NCI-H128 (cell line): Measurements from ENCODE around the gene PLAA.
"Not testable (repeated sequence)": the region's sequence is repeated elsewhere in the genome, so short reads cannot be mapped to it uniquely, and the experiment has no call there.

Experiments
- DNase-seq: peaks from one replicate; lab custom pipeline; 2025; ENCODE audit not compliant: unreplicated experiment; lab: John Stamatoyannopoulos, UW

The PLAA gene

DNA sequence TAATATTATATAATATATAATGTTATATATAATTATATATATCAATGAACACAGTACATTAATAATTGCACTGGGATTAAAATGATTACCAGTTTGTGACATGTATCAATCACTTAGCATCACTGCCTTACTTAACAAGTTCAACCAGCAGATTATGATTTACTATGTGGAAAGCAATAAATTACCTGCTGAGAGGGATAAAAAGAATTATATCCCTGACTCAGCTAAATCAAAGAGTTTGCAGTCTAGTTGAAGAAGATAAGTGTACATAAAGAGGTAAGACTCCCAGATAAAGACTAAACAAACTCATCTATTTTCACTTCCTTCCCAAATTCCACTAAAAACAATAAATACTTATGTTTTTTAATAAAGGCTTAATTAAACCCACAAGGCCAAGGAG lies 11.2 kb downstream of the PLAA start:
- DNase-seq = no peak

DNA sequence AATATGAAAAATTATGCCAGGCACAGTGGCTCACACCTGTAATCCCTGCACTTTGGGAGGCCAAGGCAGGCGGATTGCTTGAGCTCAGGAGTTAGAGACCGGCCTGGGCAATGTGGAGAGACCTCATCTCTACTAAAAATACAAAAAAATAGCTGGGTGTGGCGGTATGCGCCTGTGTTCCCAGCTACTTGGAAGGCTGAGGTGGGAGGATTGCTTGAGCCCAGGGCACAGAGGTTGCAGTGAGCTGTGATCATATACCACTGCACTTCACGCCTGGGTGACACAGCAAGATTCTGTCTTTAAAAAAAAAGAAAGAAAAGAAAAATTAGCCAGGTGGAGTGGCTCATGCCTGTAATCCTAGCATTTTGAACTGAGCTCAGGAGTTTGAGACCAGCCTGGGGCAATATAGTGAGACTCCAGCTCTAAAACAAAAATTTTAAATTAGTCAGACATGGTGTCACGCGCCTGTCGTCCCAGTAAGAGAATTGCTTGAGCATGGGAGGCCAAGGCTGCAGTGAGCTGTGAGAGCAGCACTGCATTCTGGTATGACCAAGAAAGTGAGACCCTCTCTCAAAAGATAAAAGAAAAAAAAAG lies 18.0 kb downstream of the PLAA start:
- no peak for DNase-seq

DNA sequence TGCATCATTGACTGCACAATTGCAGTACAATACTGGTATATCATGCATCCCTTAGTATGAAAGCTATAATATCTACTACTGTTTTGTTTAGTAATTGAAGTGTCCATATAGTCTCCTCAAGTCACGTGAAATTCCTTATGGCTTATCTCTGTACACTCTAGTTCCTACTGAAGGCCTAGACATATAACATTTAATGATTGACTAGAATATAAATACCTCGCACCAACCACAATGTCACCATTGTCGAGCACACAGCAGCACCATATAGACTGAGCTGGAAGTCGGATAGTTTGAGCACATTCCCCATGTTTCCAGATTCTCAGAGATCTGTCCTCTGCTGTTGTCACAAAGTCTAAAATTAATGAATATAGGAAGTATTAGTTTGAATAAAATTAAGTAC lies 21.4 kb downstream of the PLAA start:
- no peak for DNase-seq

DNA sequence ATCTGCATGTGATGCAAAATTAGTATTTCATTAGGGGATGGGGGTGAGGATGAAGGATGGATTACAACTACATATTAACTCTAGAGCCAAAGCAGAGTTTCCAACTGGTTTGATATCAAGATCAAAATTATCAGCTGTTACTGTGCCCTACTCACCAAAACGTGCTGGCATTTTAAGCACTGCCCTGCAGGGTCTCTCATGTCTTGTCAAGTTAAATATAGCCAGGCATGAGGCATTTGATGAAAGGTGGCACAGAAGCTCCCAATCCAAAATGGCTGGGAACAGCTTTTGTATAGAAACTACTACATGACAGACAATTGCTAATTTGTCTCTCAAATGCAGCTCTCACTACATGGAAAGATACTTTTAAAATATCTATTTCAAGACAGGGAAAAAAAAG lies 27.3 kb downstream of the PLAA start:
- no peak for DNase-seq

DNA sequence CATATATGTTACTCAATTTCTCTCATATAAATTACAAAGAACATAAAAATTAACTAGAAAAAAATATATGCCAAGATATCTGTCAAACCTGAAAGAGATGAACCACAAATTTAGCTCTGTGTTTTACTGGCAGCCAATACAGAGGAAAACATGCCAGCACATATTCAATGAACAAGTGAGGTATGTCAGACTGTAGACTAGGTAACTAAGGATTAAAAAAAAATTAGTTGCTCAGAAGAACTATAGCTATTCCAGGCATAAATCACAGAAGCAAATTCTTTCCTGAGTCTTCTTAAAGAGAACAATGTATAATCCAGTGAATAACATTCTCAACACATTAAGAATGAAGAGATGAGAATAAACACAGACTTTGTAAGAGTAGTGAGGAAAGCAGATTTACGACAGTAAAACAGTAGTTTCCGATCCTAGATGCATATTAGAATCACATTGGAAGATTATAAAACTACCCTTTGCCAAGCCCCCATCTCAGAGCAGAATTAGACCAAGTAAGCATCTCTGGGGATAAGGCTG lies 33.8 kb downstream of the PLAA start:
- DNase-seq = no peak

DNA sequence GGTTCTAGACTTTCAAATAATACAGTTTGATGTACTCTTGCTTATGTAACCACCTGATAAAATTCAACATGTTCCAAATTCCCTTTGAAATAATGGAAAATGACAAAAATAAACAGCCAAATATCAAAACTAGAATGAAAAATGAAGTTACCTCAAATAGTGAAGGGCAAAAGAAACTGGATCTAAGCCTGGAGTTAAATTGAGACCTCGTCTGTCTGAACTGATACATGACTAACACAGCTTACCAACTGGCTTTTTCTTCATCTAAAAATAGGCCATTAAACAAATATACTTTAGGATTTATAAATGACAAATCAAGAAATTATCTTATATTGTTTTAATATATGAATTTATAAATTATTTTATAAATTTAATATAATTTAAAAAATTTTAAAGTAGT lies 42.4 kb downstream of the PLAA start:
- DNase-seq = no peak

DNA sequence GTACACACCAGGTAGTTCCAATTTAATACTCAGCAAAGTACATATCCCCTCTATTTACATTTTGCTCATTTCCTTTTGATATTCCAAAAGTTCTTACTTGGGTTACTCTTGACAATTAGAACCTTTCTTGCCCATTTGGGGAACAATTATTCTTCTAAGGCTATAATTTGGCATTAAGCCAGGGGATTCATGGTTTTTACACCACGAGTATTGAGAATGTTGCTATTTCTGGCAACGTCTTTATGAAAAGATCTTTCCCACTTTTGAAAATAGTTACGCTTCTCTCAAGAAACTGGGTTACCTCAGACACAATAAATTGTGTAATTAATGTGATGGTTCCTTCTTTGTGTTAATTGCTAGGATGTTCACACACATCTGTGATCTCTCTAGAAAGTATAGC lies 43.0 kb downstream of the PLAA start:
- no peak for DNase-seq

DNA sequence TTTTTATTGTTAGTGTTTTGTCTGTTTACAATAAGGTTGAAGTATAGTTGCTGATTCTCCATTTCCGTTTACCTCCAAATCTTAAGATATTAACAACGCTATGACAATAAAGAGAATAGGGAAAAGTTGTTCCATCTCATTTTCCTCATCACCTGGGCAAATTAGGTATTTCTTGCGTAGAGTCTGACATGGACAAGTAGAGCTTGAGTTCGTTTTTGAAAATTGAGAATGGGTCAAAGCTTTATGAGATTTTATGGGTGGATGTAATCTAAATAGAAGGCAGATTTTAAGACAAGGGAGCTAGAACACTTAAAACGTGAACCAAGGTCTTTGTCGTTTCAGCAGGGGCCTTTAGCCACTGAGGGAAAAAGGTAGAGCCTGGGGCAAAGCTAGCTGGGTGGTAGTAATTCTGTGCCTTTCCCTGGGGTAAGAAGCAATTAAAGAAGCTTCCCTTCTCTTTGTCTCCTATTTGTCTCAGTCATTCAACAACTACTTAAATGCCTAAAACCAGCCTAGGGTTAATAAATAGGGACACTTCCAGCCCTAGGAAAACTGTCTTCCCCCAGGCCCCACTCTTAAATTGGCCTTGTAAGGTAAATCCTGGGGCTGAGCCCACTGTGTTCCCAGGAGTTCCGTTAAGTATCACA lies 53.9 kb downstream of the PLAA start:
- DNase-seq = no peak

DNA sequence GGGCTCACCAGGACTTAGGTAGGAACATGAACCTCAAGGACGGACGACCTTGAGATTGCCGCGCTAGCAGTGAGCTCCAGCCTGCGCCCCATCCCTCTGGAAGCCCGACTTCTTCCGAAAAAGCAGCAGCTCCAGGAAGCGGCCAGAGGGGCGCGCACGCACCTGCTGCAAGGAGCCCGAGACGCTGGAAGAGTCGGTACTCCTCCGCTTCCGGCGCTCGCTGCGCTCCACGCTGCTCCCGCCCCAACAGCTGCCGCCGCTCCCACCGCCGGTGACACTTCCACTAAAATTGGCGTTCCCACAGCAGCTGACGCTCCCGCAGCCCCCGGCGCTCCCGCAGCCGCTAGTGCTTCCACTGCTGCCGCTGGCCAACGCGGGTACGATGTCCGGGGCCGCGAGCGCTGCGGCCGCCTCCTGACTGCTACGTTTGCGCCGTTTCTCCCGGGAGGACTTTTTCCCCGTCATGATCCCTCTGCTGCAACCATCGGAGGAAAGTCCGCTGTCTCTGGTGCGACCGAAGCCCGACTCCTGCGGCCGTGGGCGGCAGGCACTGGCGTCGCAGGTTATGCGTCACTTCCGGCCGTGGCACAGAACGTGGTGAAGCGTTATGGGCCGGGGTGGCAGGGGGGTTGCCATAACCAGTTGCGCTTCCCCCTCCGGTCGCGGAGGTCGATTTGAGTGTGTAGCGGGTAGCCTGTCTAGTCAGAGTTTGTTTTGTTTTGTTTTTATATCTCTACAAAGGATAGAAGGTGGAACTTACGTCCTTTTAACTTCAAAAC lies 54.6 kb downstream of the PLAA start, which contains the start of gene CAAP1:
Gene CAAP1 (minus strand): TSS at position 552 of the 779 bp plus-strand sequence. CDS start 87 bp downstream, at position 465.
- peak; percentile 82 for DNase-seq

DNA sequence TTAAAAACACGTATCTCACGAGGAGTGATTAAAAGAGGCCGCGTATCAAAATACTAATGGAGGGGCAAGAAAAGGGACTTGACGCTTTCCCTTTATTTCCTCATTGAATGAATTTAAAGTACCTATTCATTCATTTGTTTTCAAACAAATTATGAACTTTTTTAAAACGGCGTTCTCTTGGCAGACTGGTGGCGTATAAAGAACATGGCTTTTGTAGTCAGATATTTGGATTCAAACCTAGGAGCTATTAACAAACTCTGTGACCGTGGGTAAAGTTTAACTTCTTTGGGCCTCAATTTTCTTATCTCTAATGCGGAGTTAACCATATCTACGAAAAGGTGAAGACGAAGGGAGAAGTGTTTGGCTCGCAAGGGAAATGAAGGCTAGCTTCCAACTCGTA lies 55.3 kb downstream of the PLAA start:
- no peak for DNase-seq

DNA sequence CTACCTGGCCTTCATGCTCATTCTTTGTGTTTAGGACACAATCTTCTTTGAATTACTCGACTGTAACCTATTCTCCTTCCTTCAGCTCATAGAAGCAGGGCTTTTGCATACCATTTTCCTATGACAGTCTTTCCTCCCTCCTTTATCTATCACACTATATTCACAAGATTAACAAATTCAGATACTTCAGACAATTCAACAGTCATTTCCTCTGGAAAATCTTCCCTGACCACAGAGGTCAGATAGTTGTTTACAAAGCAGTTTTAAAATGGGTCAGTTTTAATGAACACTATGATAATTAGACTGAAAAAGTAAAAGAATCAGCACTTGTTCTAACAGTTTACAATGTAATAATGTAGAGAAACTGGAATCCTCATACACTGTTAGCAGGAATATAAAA lies 58.8 kb downstream of the PLAA start:
- no peak for DNase-seq

DNA sequence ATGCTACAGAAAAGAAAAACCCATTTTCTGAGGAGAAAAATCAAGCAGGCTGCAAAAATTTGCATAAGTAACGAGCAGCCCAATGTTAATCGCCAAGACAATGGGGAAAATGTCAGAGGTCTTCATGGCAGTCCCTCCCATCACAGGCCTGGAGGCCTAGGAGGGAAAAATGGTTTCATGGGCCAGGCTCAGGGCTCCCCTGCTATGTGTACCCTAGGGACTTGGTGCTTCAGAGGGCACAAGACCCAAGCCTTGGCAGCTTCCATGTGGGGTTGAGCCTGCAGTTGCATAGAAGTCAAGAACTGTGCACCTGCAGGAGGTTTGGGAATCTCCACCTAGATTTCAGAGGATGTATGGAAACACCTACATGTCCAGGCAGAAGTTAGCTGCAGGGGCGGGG lies 64.9 kb downstream of the PLAA start:
- DNase-seq = no peak

DNA sequence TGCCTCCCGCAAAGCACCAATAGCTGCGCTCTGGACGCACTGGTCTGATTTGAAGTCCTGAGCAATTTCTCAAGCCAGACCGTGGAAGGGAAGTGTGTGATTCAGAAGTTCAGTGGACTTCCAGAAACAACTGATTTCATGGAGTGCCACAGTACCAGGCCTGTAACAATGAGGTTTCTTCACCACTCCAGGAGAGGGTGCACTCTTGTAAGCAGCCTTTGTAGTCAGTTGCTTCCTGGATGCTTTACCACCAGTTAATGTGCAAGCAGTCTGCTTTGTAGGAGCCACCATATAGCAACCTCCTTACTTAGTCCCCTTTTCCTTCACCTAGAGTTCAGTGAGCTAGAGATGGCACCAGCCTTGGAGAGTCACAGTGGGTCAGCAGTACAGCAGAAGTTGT lies 66.8 kb downstream of the PLAA start:
- DNase-seq = no peak

DNA sequence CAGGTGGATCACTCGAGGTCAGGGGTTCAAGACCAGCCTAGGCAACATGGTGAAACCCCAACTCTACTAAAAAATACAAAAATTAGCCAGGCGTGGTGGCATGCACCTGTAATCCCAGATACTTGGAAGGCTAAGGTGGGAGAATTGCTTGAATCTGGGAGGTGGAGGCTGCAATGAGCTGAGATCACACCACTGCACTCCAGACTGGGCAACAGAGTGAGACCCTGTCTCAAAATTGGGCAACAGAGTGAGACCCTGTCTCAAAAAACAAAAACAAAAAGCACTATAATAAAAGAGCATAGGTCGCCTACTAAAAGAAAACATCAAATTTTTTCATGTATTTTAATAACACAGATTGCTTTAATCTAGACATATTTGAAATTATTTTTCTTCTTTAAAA lies 71.9 kb downstream of the PLAA start:
- not testable (repeated sequence) for DNase-seq

DNA sequence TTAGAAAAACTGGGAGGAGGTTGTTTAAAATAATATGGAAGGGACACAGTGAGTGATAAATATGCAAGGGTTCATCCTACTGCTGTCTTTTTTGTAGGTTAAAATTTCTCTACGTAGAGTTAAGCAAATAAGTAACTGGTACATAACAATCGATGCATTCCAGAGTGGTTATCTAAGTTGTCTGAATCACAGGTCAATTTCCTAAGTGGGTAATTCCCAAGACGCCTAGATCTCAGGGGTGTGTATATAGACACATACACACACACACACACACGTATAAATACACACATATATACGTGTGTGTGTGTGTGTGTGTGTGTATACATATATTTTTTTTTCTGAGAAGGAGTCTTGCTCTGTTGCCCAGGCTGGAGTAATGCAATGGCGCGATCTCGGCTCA lies 76.8 kb downstream of the PLAA start:
- no peak for DNase-seq

DNA sequence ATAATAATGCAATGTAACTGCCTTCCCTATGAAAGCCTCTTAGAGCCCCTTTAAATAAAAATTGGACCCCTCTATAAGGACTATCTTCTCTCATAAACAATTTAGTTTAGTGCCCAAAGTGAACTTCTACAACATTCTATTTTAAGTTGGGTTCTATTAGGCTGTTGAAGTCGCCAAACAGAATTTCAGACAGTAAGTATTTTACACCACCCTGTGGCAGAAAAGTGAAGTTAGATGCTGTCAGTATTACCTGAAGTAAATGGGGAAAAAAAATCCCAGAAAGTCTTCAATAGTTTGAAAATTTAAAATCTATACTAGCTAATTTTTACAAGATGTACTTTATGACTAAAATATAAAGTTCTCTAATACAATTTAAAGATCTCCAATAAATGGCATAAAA lies 84.0 kb downstream of the PLAA start:
- DNase-seq = no peak

DNA sequence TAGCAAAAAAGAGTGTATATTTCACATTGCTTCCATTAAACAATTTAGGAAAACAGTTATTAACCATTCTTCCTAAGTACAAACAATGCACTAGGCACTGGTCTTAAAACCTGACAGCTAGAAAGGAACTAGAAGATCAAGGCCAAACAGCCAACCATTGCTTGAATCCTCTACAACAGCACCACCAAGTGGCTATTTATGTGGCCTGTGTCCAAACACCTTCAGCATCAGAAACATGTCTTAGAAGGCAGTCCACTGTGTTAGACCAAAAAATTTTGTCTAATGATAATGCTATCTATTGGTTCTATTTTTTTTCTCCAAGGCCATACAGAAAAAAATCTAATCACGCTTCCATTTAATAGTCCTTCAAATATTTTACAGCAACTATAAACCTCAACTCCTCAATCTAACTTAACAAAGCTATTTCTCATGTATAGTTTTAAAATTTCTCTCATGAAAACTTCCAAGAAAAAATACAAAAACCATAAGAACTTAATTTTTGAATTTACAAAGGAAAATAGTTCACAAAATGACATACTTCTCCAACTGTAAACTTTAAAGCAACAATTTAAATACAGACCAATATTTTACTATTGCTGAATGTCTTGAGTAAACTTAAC lies 90.5 kb downstream of the PLAA start:
- DNase-seq = peak; percentile 46
